HG03280 (cell line): ENCODE results near the gene GGT7.
"Not testable (repeated sequence)": the region's sequence is repeated elsewhere in the genome, so short reads cannot be mapped to it uniquely, and the experiment has no call there.

Experiments
- ATAC-seq: cut with Tn5 transposase; IDR thresholded peaks from one replicate; pipeline ENCODE4 v1.9.1; 2021; ENCODE audit warnings: mild to moderate bottlenecking, moderate library complexity; ENCODE audit not compliant: unreplicated experiment

Gene GGT7, protein sequence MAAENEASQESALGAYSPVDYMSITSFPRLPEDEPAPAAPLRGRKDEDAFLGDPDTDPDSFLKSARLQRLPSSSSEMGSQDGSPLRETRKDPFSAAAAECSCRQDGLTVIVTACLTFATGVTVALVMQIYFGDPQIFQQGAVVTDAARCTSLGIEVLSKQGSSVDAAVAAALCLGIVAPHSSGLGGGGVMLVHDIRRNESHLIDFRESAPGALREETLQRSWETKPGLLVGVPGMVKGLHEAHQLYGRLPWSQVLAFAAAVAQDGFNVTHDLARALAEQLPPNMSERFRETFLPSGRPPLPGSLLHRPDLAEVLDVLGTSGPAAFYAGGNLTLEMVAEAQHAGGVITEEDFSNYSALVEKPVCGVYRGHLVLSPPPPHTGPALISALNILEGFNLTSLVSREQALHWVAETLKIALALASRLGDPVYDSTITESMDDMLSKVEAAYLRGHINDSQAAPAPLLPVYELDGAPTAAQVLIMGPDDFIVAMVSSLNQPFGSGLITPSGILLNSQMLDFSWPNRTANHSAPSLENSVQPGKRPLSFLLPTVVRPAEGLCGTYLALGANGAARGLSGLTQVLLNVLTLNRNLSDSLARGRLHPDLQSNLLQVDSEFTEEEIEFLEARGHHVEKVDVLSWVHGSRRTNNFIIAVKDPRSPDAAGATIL

DNA sequence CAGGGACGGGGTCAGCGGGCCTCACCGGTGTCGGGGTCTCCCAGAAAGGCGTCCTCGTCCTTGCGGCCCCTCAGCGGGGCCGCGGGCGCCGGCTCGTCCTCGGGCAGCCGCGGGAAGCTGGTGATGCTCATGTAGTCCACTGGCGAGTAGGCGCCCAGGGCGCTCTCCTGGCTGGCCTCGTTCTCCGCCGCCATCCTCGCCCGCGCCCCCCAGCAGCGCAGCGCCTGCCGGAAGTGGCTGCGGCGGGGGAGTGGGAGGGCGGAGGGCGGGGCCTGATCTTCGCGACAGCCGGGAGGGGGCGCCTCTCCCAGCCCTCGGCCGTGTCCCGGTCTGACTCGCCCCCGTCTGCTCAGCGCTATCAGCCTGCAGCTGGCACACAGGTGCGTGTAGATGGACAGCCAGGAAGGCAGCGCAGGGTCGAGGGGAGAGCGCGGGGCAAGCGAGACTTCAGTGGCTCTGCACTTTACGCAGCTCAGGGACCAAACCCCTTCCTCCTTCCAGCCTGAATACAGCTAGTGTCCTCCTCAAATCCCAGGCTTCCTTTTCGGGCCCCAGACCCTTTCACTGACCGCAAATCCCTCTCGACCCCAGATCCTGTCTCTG, at the start of gene GGT7:
Gene GGT7 (minus strand): TSS at position 235 of the 603 bp plus-strand sequence. CDS start 41 bp downstream, at position 194.
- peak; percentile 34 for ATAC-seq

DNA sequence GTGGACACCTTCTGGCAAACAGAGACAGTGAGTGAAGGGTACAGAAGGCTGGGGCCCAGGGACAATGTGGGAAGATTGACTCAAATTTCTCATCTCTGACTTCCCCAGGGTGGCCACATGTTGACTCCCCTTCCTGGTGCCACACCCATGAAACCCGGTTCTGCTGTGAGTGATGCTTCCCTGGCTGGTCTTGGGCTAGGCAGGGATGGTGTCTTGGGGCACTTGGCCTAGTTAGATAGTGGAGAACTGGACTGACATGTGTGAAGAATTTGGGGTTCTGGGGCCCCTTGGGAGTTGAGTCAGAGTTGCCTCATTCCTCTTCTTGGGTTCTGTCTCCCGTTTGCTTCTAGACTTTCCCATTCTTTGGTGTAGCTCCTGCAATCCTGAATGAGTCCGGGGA, 48.8 kb upstream of the GGT7 start:
- no peak for ATAC-seq

DNA sequence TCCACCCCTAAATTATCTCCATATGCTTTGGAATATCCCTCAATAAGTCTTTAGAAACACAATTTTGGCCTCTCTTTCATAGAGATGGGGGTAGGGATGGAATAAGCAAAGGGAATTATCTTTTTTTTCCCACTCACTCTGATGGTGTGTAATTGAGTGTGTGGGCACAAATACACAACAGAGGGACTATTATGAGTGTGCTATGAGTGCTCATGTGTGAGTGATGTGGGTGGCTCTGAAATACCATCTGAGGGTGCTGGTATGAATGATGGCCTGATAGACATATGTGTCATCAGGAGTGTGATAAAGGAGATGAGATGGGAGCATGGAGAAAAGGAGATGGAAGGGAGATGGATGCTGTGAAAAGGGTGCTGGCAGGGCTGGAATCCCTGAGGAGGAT, 47.4 kb upstream of the GGT7 start:
- no peak for ATAC-seq

DNA sequence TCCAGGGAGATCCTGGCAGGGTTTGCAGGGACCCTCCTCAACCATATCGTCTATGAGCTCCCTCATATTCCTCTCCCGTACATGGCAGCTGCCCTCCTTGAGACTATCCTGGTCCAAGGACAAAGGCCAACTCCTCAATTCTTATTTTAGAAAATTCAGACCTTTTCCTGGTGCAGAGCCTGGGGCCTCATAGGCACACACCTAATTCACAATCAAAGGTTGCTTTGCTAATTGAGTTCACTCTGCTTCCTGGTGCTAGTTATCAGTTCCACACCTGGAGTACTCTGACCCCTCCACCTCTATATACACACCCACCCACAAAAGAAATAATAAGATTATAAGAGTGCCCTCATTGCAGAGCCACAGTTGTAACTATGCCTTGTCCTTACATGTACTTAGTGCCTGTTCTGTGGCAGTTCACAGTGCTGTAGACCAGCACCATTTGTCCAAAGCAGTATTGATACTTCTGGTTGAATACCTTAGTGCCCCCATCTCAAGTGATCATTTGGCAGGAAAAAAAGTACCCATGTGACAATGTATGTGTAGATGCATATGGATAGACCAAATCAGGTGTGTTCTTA, 44.2 kb upstream of the GGT7 start:
- ATAC-seq, result no peak

DNA sequence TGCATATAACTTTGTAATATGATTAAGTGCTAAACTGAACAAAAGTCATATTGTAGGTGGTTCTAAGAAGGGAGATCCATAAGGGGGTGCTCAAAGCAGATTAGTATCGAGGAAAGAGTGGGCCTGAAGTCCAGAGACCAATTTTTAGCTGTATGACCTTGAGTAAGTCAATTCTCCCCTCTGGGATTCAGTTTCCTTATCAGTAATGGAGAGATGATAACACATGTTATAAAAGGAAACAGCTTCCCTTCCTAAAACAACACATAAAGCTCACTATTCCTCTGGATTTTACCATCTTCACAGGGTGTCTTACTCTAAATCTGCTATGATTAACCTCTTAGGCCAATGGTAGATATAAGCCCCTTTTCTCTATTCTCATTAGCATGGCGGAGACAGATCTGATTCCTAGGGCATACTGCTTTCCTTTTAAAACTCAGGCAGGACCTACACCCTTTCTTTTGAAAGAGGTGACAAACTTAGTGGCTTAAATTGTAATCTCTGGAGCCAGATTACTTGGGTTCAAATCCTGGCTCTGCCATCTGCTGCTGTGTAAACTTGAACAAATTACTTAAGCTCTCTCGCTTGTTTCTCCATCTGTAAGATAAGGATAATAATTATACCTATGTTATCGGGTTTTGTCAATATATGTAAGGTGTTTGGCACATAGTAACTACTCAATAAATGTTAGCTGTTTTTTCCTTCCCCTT, 43.2 kb upstream of the GGT7 start:
- ATAC-seq, result no peak

DNA sequence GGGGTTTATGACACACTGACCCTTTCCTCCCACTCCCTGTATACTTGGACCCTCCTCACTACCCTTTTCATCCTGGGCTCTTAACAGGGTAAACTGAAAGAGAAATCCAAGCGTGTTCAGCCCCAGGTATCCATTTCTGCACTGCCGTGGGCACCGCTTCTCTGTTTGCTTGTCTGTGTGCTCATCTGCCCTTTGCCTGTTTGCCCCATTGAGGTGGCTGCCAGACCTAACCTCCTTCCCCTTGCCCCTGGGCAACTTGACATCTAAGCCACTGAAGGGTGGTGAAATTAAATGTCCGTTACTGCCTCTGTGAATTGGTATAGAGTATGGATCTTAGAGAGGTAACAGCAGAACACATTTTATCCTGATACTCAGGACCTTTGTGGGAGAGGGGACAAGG, 42.5 kb upstream of the GGT7 start:
- ATAC-seq, result no peak

DNA sequence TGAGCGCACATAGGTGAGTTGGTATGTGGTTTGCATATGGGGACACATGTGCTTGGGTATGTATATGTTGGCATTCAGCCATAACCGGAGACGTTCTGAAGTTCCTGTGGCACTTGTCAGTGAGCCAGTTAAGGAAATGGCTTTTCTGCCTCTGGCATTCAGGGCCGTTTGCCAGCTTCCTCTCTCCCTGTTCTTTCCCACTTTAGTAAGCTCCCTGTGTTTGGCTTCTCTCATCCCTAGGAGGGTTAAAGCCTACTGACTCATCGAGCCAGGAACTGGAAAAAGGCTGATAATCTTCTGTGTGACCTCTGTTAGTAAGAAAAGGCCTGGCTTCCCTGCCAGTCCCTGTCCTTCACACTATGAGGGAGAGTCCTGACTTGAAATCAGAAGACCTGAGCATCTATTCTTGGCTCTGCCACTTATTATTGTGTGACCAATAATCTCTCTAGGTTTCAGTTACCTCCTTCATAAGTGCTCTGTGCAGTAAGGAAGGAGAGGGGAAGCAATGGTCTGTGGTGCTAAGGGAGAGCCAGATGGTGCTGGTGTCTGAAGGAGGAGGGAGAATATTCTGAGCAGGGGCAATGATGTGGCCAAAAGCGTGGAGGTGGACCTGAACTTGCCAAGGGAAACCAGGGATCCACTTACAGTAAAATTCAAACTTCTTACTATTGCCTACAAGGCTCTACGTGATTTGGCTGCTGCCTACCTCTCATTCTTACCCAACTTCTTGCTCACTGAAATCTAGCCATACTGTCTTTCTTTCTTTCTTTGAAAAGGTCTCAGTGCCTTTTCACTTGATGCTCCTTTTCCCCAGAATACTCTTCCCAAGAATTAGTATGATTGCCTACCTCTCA, 35.2 kb upstream of the GGT7 start:
- ATAC-seq, result no peak

DNA sequence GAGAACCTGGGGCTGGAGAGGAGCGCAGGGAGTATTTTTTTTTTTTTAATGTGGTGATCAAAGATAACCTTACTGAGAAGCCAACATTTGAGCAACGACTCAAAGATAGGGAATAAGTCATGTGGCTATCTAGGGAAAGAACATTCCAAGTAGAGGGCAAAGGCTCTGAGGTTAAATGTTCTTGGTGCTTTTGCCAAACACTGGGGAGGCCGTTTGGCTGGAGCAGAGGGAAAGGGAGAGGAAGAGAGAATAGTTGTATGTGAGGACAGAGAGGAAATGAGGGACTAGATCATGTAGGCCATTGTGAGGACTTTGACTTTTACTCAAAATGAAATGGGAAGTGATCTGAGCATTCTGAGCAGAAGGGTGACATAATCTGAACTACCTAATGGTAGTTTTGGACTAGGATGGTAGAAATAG, 31.6 kb upstream of the GGT7 start:
- ATAC-seq, result no peak

DNA sequence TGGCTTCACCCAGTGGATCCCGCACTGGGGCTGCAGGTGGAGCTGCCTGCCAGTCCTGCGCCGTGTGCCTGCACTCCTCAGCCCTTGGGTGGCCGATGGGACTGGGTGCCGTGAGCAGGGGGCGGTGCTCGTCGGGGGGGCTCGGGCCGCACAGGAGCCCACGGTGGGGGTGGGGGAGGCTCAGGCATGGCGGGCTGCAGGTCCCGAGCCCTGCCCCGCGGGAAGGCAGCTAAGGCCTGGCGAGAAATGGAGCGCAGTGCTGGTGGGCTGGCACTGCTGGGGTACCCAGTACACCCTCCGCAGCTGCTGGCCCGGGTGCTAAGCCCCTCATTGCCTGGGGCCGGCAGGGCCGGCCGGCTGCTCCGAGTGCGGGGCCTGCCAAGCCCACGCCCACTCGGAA, 26.1 kb upstream of the GGT7 start:
- not testable (repeated sequence) for ATAC-seq

DNA sequence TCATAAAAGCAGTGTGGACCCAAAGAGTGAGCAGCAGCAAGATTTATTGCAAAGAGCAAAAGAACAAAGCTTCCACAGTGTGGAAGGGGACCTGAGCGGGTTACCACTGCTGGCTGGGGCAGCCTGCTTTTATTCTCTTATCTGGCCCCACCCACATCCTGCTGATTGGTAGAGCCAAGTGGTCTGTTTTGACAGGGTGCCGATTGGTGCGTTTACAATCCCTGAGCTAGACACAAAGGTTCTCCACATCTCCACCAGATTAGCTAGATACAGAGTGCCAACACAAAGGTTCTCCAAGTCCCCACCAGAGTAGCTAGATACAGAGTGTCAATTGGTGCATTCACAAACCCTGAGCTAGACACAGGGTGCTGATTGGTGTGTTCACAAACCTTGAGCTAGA, 25.5 kb upstream of the GGT7 start:
- ATAC-seq, result not testable (repeated sequence)

DNA sequence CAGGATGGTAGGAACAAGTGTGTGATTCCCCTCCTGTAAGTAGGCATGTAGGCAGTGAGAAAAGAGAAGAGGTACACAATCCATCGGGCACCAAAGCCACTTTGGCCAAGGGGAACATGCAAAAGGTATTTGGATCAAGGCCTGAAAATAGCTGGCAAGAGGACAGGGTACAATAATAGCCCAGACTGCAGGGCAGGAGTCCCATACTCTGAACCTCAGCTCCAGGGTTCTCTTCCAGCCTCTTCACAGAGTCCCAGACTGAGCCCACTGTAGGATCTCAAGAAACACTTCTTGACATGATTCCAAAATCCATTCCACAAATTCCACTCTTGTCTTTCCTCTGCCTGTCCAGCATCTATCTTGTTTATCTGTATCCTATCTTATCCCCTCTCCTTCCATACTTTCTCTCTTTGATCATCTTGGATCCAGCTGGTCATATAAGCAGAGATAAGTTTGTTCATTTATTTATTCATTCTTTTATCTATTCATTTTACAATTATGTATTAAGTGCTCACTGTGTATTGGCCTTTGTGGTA, 23.5 kb upstream of the GGT7 start:
- no peak for ATAC-seq

DNA sequence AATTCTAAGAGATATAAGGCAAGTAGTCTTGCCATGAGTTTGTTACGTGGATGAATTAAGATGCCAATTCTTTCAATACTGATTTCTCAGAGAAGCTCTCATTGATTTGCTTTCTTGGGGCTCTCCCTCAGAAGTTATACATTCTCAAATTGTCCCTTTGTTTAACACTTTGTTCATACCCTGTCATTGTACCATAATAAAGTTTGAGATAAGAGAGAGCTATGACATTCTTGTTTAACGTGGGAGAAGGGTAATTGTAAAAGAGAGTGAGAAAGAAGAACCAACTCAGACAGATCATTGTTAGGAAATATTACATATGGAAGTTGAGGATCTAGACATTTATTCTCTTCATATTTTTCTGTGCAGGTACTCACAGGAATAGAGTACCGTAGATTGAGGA, 22.8 kb upstream of the GGT7 start:
- ATAC-seq, result no peak

DNA sequence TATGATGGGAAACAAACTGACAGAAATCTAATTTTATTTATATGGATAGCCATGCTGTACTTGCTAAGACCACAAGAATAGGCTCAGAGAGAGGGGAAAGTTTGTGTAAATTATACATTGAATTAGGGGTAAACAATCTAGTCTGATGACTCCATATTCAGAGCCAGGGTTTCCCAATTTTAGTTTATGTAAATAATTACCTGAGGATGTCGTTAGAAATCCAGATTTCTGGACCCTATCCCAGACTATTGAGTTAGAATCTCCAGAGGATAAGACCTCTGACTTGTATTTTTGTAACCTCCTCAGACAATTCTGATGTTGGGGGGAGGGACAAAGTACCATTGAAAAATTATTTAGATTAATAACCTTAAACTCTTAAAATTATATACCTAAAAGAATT, 22.1 kb upstream of the GGT7 start:
- no peak for ATAC-seq

DNA sequence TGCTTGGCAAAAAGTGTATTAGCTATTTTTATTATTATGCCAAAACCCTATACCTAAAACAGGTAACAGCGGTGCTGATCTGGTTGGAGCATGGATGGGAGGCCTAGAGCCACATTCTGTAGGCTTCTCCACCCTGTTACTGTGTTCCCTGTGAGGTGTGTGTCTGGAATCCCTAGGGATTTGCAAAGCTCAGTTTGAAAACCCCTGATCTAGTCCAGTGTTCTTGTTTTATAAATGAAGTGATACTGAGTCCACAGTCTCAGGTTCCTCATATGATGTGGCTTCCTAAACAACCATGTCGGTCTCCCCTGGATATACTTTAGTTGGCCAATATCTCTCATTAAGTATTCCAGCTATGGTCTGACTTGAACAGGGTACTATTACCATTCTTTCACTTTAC, 20.0 kb upstream of the GGT7 start:
- no peak for ATAC-seq

DNA sequence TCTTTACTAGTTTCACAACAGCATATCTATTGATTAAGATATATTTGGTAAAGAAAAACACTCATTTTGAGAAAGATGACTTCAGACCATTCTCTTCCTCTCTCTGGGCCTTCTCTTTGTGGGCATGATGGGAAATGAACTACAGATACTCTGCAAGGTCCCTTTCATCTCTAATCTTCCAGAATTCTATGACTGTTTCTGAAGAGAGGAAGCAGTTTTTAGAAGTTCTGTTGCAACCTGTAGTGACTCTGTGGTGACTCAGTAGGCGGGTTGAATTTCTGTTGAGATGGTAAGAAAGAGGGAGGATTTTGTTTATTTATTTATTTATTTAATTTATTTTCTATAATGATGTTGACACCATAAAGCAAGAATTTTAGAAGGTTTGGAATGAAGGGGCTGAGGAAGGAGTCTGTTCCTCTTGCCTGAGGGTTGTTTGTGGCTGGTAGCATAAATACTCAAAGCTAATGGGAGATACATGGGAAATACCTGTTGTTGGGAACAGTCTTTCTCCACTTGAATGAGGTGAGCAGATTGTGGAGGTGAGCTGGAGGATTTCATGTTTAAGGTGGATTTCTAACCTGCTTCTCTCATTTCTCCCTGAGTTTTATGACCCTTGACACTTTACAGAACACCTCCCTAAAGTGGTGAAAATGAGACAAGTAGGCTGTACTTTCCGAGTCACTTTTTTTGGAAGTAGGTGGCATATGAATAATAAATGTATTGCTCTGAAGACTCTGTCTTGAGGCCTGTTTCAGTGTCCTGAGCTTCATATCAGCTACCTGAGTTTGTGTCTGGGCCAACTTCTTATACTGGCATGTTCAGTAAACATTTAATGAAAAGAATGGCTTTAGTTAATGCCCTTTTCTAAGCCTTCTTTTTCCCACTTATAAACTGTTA, 18.8 kb upstream of the GGT7 start:
- no peak for ATAC-seq

DNA sequence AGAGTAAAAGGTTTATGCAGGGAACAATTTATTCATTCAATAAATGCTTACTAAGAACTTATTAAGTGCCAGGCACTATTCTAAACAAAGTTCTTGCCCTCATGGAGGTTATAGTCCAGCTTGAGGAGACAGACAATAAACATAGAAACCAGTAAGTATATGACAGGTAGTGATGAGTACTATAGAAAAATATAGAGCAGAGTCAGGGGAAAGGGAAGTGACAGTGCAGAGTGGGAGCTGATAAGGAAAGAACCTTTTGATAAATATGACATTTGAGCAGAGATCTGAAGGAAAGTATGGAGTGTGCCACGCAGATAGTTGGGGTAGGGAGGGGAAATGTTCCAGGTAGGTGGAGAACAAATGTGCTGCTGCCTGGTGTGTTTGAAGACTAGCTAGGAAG, 15.8 kb upstream of the GGT7 start:
- ATAC-seq, result no peak

DNA sequence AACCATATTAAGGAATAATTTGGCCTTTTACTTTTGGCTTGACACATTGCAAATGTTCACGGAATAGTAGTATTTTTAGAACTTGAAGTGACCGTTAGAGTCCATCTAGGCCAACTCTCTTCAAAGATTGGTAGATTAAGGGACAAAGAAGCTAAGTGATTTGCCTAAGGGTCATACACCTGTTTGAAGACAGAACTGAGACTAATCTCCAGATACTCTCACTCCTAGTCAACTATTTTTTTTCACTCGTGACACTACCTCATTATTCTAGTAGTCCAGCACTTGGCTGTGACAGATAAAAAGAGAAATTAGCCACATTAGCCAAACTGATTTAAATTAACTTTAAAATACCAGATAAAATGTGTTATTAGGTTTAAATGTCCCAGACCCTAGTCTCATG, 14.4 kb upstream of the GGT7 start:
- peak; percentile 52 for ATAC-seq

DNA sequence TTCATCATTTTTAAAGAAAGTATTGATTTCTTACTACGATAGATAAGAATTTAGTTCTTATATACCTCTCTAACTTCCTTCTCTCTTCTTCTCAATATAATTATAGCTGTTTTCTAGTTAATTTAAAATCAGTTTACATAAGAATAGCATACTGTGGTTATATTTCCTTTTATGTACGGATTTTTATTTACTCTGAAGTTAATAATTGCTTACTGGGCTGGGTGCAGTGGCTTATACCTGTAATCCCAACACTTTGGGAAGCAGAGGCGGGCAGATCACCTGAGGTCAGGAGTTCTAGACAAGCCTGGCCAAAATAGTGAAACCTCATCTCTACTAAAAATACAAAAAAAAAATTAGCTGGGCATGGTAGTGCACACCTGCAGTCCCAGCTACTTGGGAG, 13.5 kb upstream of the GGT7 start:
- ATAC-seq, result no peak

DNA sequence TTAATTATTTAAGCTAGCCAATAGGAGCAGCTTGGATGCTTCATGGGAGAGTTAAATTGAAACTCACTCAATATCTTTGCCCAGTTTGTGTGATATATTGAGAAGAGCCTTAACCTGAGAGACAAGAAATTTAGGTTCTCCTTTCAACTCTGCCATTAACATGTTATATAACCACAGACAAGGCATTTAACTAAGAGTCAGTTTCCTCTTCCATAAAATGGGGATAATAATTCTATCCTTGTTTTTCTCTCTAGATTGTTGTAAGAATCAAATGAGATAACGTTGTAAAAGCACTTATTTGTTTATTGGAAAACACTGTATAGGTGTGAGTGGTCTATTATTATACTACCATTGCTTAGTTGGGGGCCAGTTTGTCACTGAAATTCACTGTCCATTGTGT, 11.6 kb upstream of the GGT7 start:
- no peak for ATAC-seq
